K562 (cell line): Measurements from ENCODE around the gene SLC66A2. TPM values are rescaled to one million over a fixed set of nuclear protein-coding genes. Genes with fewer than 3 reads are reported as not detected.
A peak's percentile ranks its signal among the peaks of the same experiment; 100 is the strongest.

ENCODE experiments used
- ATAC-seq: fragments of 200-7000 bp; cut with Tn5 transposase; 3 replicates; pipeline ENCODE4 v1.9.1; 2020; ENCODE audit warnings: moderate library complexity
- BruUV-seq: library from RNA; stranded (reverse); fragments of 400-500 nt; replicated peaks from 2 replicates; lab custom pipeline; 2021; lab: Mats Ljungman, UMichigan
- CTCF ChIA-PET: fragments of 300-600 bp; formaldehyde crosslinking; extraction: SDS; loops from one replicate; lab custom pipeline; 2021; ENCODE audit warnings: low intra/inter-chr PET ratio; lab: Yijun Ruan, JAX
- POLR2A ChIA-PET: fragments of 300-600, 350-650 bp; sonication (Branson Sonifier 250); formaldehyde crosslinking; extraction: SDS; loops from one replicate; lab custom pipeline; 2021; ENCODE audit warnings: antibody characterized with exemption, inconsistent platforms; lab: Yijun Ruan, JAX
- DNase-seq, 4 experiments: peaks; one replicate each; pipeline versions ENCODE4 v3.0.0 to v3.0.0-alpha.2; 2011 to 2018; ENCODE audit warnings: low spot score in 3 of 4, mixed read lengths in 3 of 4; ENCODE audit errors: extremely low read depth in 1 of 4
- FAIRE-seq: peaks from 2 replicates; lab custom pipeline; 2011; peaks lifted over from hg19 to GRCh38; lab: Jason Lieb, UNC
- H2AFZ ChIP-seq: 2 replicates; pipeline ENCODE4 v1.6.0; 2011; ENCODE audit warnings: low read depth, low read length, control low read depth, inconsistent platforms
- H3K27ac ChIP-seq: fragments of 200-600 bp; 3 replicates; pipeline ENCODE4 v1.8.0; 2011; ENCODE audit warnings: low read depth, mild to moderate bottlenecking, control low read depth, inconsistent platforms, low read length, moderate library complexity, mixed read lengths; ENCODE audit errors: extremely low read depth
- H3K27me3 ChIP-seq, 2 experiments: fragments of 300-600 bp in 1 of 2; 2 replicates in 1 of 2; 3 replicates in 1 of 2; pipeline versions ENCODE4 v1.6.0 to v1.8.0; 2011; ENCODE audit warnings: inconsistent platforms in 2 of 2, low read length in 2 of 2, mild to moderate bottlenecking in 1 of 2, mixed read lengths in 1 of 2, moderate library complexity in 1 of 2; ENCODE audit not compliant: control insufficient read depth in 2 of 2, insufficient read depth in 2 of 2
- H3K36me3 ChIP-seq: fragments of 300-600 bp; 3 replicates; pipeline ENCODE4 v1.8.0; 2011; ENCODE audit warnings: mild to moderate bottlenecking, low read length, inconsistent platforms; ENCODE audit not compliant: control insufficient read depth, insufficient read depth
- H3K4me1 ChIP-seq, 2 experiments: fragments of 200-600 bp in 1 of 2; replicated peaks in 1 of 2; 2 replicates in 1 of 2; 3 replicates in 1 of 2; pipeline versions ENCODE4 v1.5.1 to v1.8.0; 2011; ENCODE audit warnings: inconsistent platforms in 2 of 2, low read length in 2 of 2, mild to moderate bottlenecking in 1 of 2, mixed read lengths in 1 of 2, moderate library complexity in 1 of 2; ENCODE audit not compliant: control insufficient read depth in 2 of 2, insufficient read depth in 2 of 2
- H3K4me2 ChIP-seq: 2 replicates; pipeline ENCODE4 v1.6.1; 2011; ENCODE audit warnings: low read length, control low read depth, inconsistent platforms, mixed read lengths; ENCODE audit not compliant: insufficient read depth
- H3K4me3 ChIP-seq: fragments of 200-600 bp; sonication (generic), shearing (Covaris generic); 2 replicates; pipeline ENCODE4 v1.5.1; 2016; ENCODE audit warnings: control low read depth, inconsistent platforms
- H3K79me2 ChIP-seq: fragments of 200-600 bp; 3 replicates; pipeline ENCODE4 v1.8.0; 2011; ENCODE audit warnings: low read length, inconsistent platforms; ENCODE audit not compliant: control insufficient read depth, insufficient read depth
- H3K9ac ChIP-seq, 2 experiments: 2 replicates each; pipeline versions ENCODE4 v1.6.0 to v1.6.1; 2011; ENCODE audit warnings: low read depth in 2 of 2, low read length in 2 of 2, control low read depth in 1 of 2, inconsistent platforms in 1 of 2, mild to moderate bottlenecking in 1 of 2, mixed read lengths in 1 of 2; ENCODE audit not compliant: insufficient read depth in 1 of 2
- H3K9me1 ChIP-seq: one replicate; pipeline ENCODE4 v1.6.0; 2011; ENCODE audit warnings: inconsistent platforms, mild to moderate bottlenecking, low read length, moderate library complexity; ENCODE audit not compliant: control insufficient read depth, insufficient read depth
- H3K9me3 ChIP-seq: replicated peaks from 2 replicates; pipeline ENCODE4 v1.5.1; 2011; ENCODE audit warnings: low read depth, low read length, inconsistent platforms; ENCODE audit not compliant: control insufficient read depth, insufficient read depth
- H4K20me1 ChIP-seq: replicated peaks from 2 replicates; pipeline ENCODE4 v1.6.1; 2011; ENCODE audit warnings: low read length, inconsistent platforms, mixed read lengths; ENCODE audit not compliant: control insufficient read depth, insufficient read depth
- ATF4 ChIP-seq: fragments of 450-650 bp; formaldehyde crosslinking; IDR thresholded peaks from 2 replicates; pipeline ENCODE4 v1.4.0; 2022; ENCODE audit warnings: mild to moderate bottlenecking, moderate library complexity
- CREB3L1 ChIP-seq: fragments of 450-650 bp; IDR thresholded peaks from 2 replicates; pipeline ENCODE4 v1.6.1; 2014; ENCODE audit warnings: low read depth, mild to moderate bottlenecking, moderate library complexity, borderline replicate concordance
- DMBX1 ChIP-seq: fragments of 250-450 bp; sonication (Bioruptor Pico); IDR thresholded peaks from 2 replicates; pipeline ENCODE4 v1.8.0; 2022; ENCODE audit warnings: inconsistent platforms, mild to moderate bottlenecking, moderate library complexity, borderline replicate concordance
- HDAC6 ChIP-seq: IDR thresholded peaks from 2 replicates; pipeline ENCODE4 v1.6.1; 2012; ENCODE audit warnings: low read depth, mild to moderate bottlenecking, control low read depth, inconsistent platforms, low read length, moderate library complexity
- NFYB ChIP-seq: IDR thresholded peaks from 2 replicates; pipeline ENCODE4 v1.6.1; 2011; ENCODE audit warnings: mild to moderate bottlenecking, moderate library complexity; ENCODE audit not compliant: insufficient read length; ENCODE audit errors: extremely low read depth
- PML ChIP-seq: IDR thresholded peaks from 2 replicates; pipeline ENCODE4 v1.6.1; 2012; ENCODE audit warnings: low read length, inconsistent platforms
- RBM25 ChIP-seq: fragments of 200-400 bp; formaldehyde crosslinking; IDR thresholded peaks from 2 replicates; pipeline ENCODE4 v1.6.1; 2018; ENCODE audit warnings: low read length, low read depth, moderate library complexity; ENCODE audit not compliant: severe bottlenecking
- SAP30 ChIP-seq: fragments of 200-600 bp; sonication (generic); IDR thresholded peaks from 2 replicates; pipeline ENCODE4 v1.6.1; 2012; ENCODE audit warnings: borderline replicate concordance, low read depth, mild to moderate bottlenecking, moderate library complexity, low read length, control low read depth, inconsistent platforms; ENCODE audit not compliant: insufficient read depth, poor library complexity, severe bottlenecking
- TEAD2 ChIP-seq: fragments of 450-650 bp; IDR thresholded peaks from 2 replicates; pipeline ENCODE4 v1.6.1; 2016; ENCODE audit warnings: missing genetic modification characterization, control low read depth, missing compliant biosample characterization
- UBTF ChIP-seq, 2 experiments: IDR thresholded peaks; 2 replicates each; pipeline ENCODE4 v1.6.1; 2012; ENCODE audit warnings: improper control_type of control experiment in 2 of 2, low read depth in 2 of 2, low read length in 2 of 2, borderline replicate concordance in 1 of 2
- WGBS: fragments of 100-300 bp; shearing (Covaris generic); methylation state at CpG from one replicate; pipeline ENCODE4 v1.1.6; 2016; ENCODE audit warnings: low coverage, mixed read lengths; ENCODE audit not compliant: insufficient coverage; ENCODE audit errors: missing lambda C conversion rate; 5-methylcytosine and 5-hydroxymethylcytosine counted together
- in situ Hi-C: fragments of 300-500 bp; cut with MboI; formaldehyde crosslinking; loops from 4 replicates; pipeline ENCODE4 v1.15.0; 2018; ENCODE audit warnings: inconsistent platforms, mixed read lengths
- intact Hi-C: fragments of 100-400 bp; cut with micrococcal nuclease; formaldehyde crosslinking; loops from 2 replicates; pipeline ENCODE4 v1.14.2; 2022
- polyA plus RNA-seq, 8 experiments: library from polyadenylated mRNA; depleted of rRNA in 4 of 8; stranded (reverse) in 5 of 8; unstranded in 3 of 8; fragments of >200 nt; fragmentation: Nextera tagmentation in 2 of 8; fragmentation: Illumina TruSeq in 1 of 8; extraction: Ambion mirVana in 2 of 8; extraction: Trizol in 1 of 8; gene quantifications; 2 replicates each; pipeline versions ENCODE4 v1.2.1 to v1.2.3, GENCODE V29; 2011 to 2014; ENCODE audit warnings: inconsistent platforms in 1 of 8, missing spikeins in 1 of 8
- total RNA-seq, 7 experiments: library from RNA; depleted of rRNA in 6 of 7; stranded (reverse); fragments of >200 nt in 6 of 7; fragmentation: Illumina TruSeq in 2 of 7; extraction: Trizol in 2 of 7; gene quantifications; 2 replicates each; pipeline versions ENCODE4 v1.2.1 to v1.2.3, GENCODE V29; 2011 to 2021; ENCODE audit warnings: low replicate concordance in 1 of 7
- TF ChIP-seq, protein P1 (sequence below): fragments of 250-450 bp; sonication (Bioruptor Pico); IDR thresholded peaks from 2 replicates; pipeline ENCODE4 v1.4.0; 2020; ENCODE audit warnings: borderline replicate concordance
- TF ChIP-seq, protein P2 (sequence below): fragments of 450-650 bp; IDR thresholded peaks from 2 replicates; pipeline ENCODE4 v1.6.1; 2016; ENCODE audit warnings: missing biosample characterization, missing genetic modification characterization

The SLC66A2 gene
- total and polyA plus RNA-seq, 9 of the 15 experiments (the other 6 are each of a cell fraction or from before 2014, with no cell fraction given): 0.25 to 17.5 (median 5.6) TPM

DNA sequence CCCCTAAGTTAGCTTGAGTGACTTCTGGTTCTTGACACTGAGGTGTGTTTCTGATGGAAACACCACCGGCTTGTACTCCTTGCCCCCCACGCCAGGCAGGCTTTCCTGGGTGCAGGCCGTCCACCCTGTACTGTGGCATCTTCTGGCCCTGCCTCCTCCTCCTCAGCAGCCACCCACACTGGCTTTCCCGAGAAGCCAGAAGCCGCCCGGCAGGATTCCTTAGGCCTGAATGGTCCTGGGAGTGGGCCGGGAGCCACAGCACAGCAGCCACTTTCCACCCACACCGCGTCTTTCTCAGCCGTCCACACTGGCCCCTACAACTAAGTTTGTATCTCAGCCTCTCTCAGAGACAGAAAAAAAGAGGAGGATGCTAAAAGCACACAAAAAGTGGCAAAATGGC, 10.9 kb upstream of the SLC66A2 start:
- no peaks in the 10 kb centered on the region for H3K36me3 ChIP-seq
- H3K4me3 ChIP-seq: no peak overlapping the region
- H4K20me1 ChIP-seq: no peaks in the 10 kb centered on the region
- H3K9me1 ChIP-seq: no peaks in the 10 kb centered on the region
- 83% methylated on average over 2 of the region's 10 CpGs for WGBS
- no peaks in the 10 kb centered on the region for H3K27me3 ChIP-seq
- H3K27ac ChIP-seq: no peak overlapping the region
- BruUV-seq: no TSS peak
- no peaks in the 10 kb centered on the region for H3K9me3 ChIP-seq
- peaks cover 15 to 29% of the 10 kb centered on the region in 2 experiments; a peak in 4 of 5 replicates for H3K4me1 ChIP-seq
- no peaks in the 10 kb centered on the region for H3K79me2 ChIP-seq
- intact Hi-C loops: no loop called here
- TF ChIP-seq, protein P1, sequence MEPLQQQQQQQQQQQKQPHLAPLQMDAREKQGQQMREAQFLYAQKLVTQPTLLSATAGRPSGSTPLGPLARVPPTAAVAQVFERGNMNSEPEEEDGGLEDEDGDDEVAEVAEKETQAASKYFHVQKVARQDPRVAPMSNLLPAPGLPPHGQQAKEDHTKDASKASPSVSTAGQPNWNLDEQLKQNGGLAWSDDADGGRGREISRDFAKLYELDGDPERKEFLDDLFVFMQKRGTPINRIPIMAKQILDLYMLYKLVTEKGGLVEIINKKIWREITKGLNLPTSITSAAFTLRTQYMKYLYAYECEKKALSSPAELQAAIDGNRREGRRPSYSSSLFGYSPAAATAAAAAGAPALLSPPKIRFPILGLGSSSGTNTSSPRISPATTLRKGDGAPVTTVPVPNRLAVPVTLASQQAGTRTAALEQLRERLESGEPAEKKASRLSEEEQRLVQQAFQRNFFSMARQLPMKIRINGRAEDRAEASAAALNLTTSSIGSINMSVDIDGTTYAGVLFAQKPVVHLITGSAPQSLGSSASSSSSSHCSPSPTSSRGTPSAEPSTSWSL (CRISPR knock-in tag): no peak
- TF ChIP-seq HDAC6: no peak
- TF ChIP-seq SAP30: no peak
- TF ChIP-seq, protein P2, sequence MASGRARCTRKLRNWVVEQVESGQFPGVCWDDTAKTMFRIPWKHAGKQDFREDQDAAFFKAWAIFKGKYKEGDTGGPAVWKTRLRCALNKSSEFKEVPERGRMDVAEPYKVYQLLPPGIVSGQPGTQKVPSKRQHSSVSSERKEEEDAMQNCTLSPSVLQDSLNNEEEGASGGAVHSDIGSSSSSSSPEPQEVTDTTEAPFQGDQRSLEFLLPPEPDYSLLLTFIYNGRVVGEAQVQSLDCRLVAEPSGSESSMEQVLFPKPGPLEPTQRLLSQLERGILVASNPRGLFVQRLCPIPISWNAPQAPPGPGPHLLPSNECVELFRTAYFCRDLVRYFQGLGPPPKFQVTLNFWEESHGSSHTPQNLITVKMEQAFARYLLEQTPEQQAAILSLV (tag): no peak
- TF ChIP-seq CREB3L1: no peak
- TF ChIP-seq ATF4 (CRISPR knock-in tag): no peak
- TF ChIP-seq TEAD2 (tag): no peak
- no peak for TF ChIP-seq PML
- TF ChIP-seq RBM25: no peak
- TF ChIP-seq NFYB: no peak
- no peak for TF ChIP-seq DMBX1
- TF ChIP-seq UBTF (IDR thresholded peaks at IDR 0.05; ENCODE audit: borderline replicate concordance in 1 of 2, low read depth in 2 of 2, low read length in 2 of 2): no peak
- in situ Hi-C loops: no loop called here
- FAIRE-seq: no peak
- no peak overlapping the region; a peak in 1 of 4 replicates for H3K9ac ChIP-seq
- H2AFZ ChIP-seq: peak overlapping the region; percentile 72; the same call in 1 of the 2 replicates
- ATAC-seq: no peak
- POLR2A ChIA-PET: interaction anchor here (0.5 to 1.2 kb wide), 4 partner anchors 37 to 1288 kb away, joined by 3 to 4 read pairs (median 4); no protein-coding TSS in a partner anchor
- CTCF ChIA-PET: no interaction called here
- no peak for DNase-seq
- H3K4me2 ChIP-seq: no peak overlapping the region
